HCT116 (cell line): ENCODE results near the gene TTC27. TPM values are rescaled to one million over a fixed set of nuclear protein-coding genes. Genes with fewer than 3 reads are reported as not detected.

Experiments used
- ATAC-seq: fragments of 200-7000 bp; cut with Tn5 transposase; 2 replicates; pipeline ENCODE4 v1.9.1; 2020; ENCODE audit warnings: mild to moderate bottlenecking, moderate library complexity
- BruUV-seq: library from RNA; stranded (reverse); fragments of 400-500 nt; replicated peaks from 2 replicates; lab custom pipeline; 2021; lab: Mats Ljungman, UMichigan
- CTCF ChIA-PET: fragments of 300-600 bp; sonication (Branson Sonifier 250); formaldehyde crosslinking; loops from one replicate; lab custom pipeline; 2021; ENCODE audit warnings: antibody characterized with exemption; lab: Charles Lee
- POLR2A ChIA-PET: fragments of 300-600, 350-600 bp; sonication (Branson Sonifier 250); formaldehyde crosslinking; loops from one replicate; lab custom pipeline; 2021; ENCODE audit warnings: antibody characterized with exemption; lab: Charles Lee
- RAD21 ChIA-PET, 2 experiments: fragments of 300-600 bp; sonication (Branson Sonifier 250); formaldehyde crosslinking; loops; one replicate each; lab custom pipeline; 2023; ENCODE audit warnings: low total read pairs in 2 of 2; ENCODE audit not compliant: uncharacterized antibody in 2 of 2, unreplicated experiment in 2 of 2, low non-redundant PET in 1 of 2; lab: Charles Lee
- DNase-seq: peaks from one replicate; pipeline ENCODE4 v3.0.0-alpha.2; 2010; ENCODE audit warnings: low read depth, low spot score
- H2AFZ ChIP-seq: fragments of 200-600 bp; shearing (Covaris generic), sonication (generic); 2 replicates; pipeline ENCODE4 v1.6.1; 2017; ENCODE audit warnings: low read depth, mixed run types, mixed read lengths, antibody characterized with exemption, low read length; ENCODE audit not compliant: poor library complexity, severe bottlenecking
- H3K27ac ChIP-seq: 2 replicates; pipeline ENCODE4 v1.5.1; 2012; ENCODE audit warnings: low read depth, low read length
- H3K27me3 ChIP-seq: fragments of 200-600 bp; sonication (generic); 2 replicates; pipeline ENCODE4 v1.6.1; 2016; ENCODE audit warnings: mixed run types, low read length, mixed read lengths; ENCODE audit not compliant: insufficient read depth
- H3K36me3 ChIP-seq, 2 experiments: fragments of 200-500 bp in 1 of 2; fragments of 200-600 bp in 1 of 2; sonication (Bioruptor generic) in 1 of 2; sonication (generic) in 1 of 2; 2 replicates each; pipeline versions ENCODE4 v1.5.1 to v1.6.1; 2014 to 2016; ENCODE audit warnings: low read length in 2 of 2, inconsistent platforms in 1 of 2, mixed read lengths in 1 of 2, mixed run types in 1 of 2; ENCODE audit not compliant: insufficient read depth in 2 of 2, control insufficient read depth in 1 of 2
- H3K4me1 ChIP-seq, 2 experiments: fragments of 200-600 bp in 1 of 2; sonication (generic) in 1 of 2; 2 replicates each; pipeline versions ENCODE4 v1.5.1 to v1.6.1; 2012 to 2017; ENCODE audit warnings: low read length in 2 of 2, inconsistent platforms in 1 of 2, mild to moderate bottlenecking in 1 of 2, mixed read lengths in 1 of 2, mixed run types in 1 of 2, moderate library complexity in 1 of 2; ENCODE audit not compliant: insufficient read depth in 2 of 2, control insufficient read depth in 1 of 2
- H3K4me2 ChIP-seq: fragments of 200-600 bp; sonication (generic); 2 replicates; pipeline ENCODE4 v1.6.1; 2017; ENCODE audit warnings: mixed run types, low read length, mixed read lengths
- H3K4me3 ChIP-seq, 2 experiments: fragments of 200-600 bp in 1 of 2; sonication (generic) in 1 of 2; replicated peaks in 1 of 2; 2 replicates each; pipeline ENCODE4 v1.5.1; 2011 to 2016; ENCODE audit warnings: low read length in 2 of 2, control low read depth in 1 of 2, low read depth in 1 of 2, mild to moderate bottlenecking in 1 of 2, mixed read lengths in 1 of 2, mixed run types in 1 of 2
- H3K79me2 ChIP-seq: fragments of 200-600 bp; sonication (generic); 2 replicates; pipeline ENCODE4 v1.6.1; 2017; ENCODE audit warnings: mild to moderate bottlenecking, mixed run types, low read length, moderate library complexity, mixed read lengths; ENCODE audit not compliant: insufficient read depth
- H3K9ac ChIP-seq: fragments of 200-600 bp; sonication (generic); 2 replicates; pipeline ENCODE4 v1.6.1; 2016; ENCODE audit warnings: low read length, mixed read lengths
- H3K9me2 ChIP-seq: fragments of 200-600 bp; sonication (generic), shearing (Covaris generic); 2 replicates; pipeline ENCODE4 v1.6.1; 2017; ENCODE audit warnings: mixed run types, mild to moderate bottlenecking, moderate library complexity; ENCODE audit not compliant: insufficient read depth
- H3K9me3 ChIP-seq, 2 experiments: fragments of 200-500 bp in 1 of 2; fragments of 200-600 bp in 1 of 2; sonication (Bioruptor generic) in 1 of 2; sonication (generic) in 1 of 2; 2 replicates each; pipeline ENCODE4 v1.6.1; 2014 to 2017; ENCODE audit warnings: low read length in 2 of 2, mixed read lengths in 2 of 2, inconsistent platforms in 1 of 2, low read depth in 1 of 2, mild to moderate bottlenecking in 1 of 2, mixed run types in 1 of 2, moderate library complexity in 1 of 2; ENCODE audit not compliant: control insufficient read depth in 1 of 2, insufficient read depth in 1 of 2
- H4K20me1 ChIP-seq: fragments of 200-600 bp; sonication (generic), shearing (Covaris generic); 2 replicates; pipeline ENCODE4 v1.6.1; 2017; ENCODE audit warnings: mixed run types, mild to moderate bottlenecking, moderate library complexity; ENCODE audit not compliant: insufficient read depth
- CTCF ChIP-seq, 3 experiments: fragments of 200-600 bp in 1 of 3; sonication (generic) in 1 of 3; IDR thresholded peaks in 2 of 3; conservative IDR thresholded peaks in 1 of 3; 2 replicates each; pipeline ENCODE4 v1.5.1; 2012 to 2017; ENCODE audit warnings: low read depth in 2 of 3, low read length in 2 of 3, antibody characterized with exemption in 1 of 3, borderline replicate concordance in 1 of 3, control low read depth in 1 of 3, mild to moderate bottlenecking in 1 of 3, mixed read lengths in 1 of 3, mixed run types in 1 of 3, moderate library complexity in 1 of 3; ENCODE audit not compliant: insufficient read depth in 1 of 3
- EZH2 ChIP-seq: fragments of 200-600 bp; sonication (generic); IDR thresholded peaks from 2 replicates; pipeline ENCODE4 v1.6.1; 2017; ENCODE audit warnings: antibody characterized with exemption, mixed run types
- EZH2phosphoT487 ChIP-seq: fragments of 200-600 bp; IDR thresholded peaks from 2 replicates; pipeline ENCODE4 v1.6.1; 2018; ENCODE audit warnings: antibody characterized with exemption, borderline replicate concordance
- FOSL1 ChIP-seq: IDR thresholded peaks from 2 replicates; pipeline ENCODE4 v1.6.1; 2012; ENCODE audit warnings: low read depth
- JUND ChIP-seq: IDR thresholded peaks from 2 replicates; pipeline ENCODE4 v1.6.1; 2012
- MAX ChIP-seq: IDR thresholded peaks from 2 replicates; pipeline ENCODE4 v1.6.1; 2012
- POLR2A ChIP-seq: IDR thresholded peaks from 2 replicates; pipeline ENCODE4 v1.7.0; 2011; ENCODE audit warnings: borderline replicate concordance; ENCODE audit not compliant: insufficient read depth, insufficient read length; ENCODE audit errors: extremely low read depth
- SP1 ChIP-seq: IDR thresholded peaks from 2 replicates; pipeline ENCODE4 v1.6.1; 2012; ENCODE audit warnings: low read depth
- SRF ChIP-seq: IDR thresholded peaks from 2 replicates; pipeline ENCODE4 v1.6.1; 2012; ENCODE audit warnings: low read depth
- TCF7L2 ChIP-seq: IDR thresholded peaks from 2 replicates; pipeline ENCODE4 v1.7.0; 2011; ENCODE audit warnings: borderline replicate concordance, inconsistent platforms; ENCODE audit not compliant: insufficient read depth, insufficient read length; ENCODE audit errors: extremely low read depth
- YY1 ChIP-seq: IDR thresholded peaks from 2 replicates; pipeline ENCODE4 v1.6.1; 2011; ENCODE audit warnings: low read length, low read depth, moderate library complexity, mild to moderate bottlenecking; ENCODE audit not compliant: insufficient replicate concordance; ENCODE audit errors: extremely low read depth
- ZBTB33 ChIP-seq: IDR thresholded peaks from 2 replicates; pipeline ENCODE4 v1.6.1; 2011; ENCODE audit warnings: mild to moderate bottlenecking, low read length, moderate library complexity; ENCODE audit not compliant: insufficient replicate concordance; ENCODE audit errors: extremely low read depth
- ZFX ChIP-seq: fragments of 450-650 bp; IDR thresholded peaks from 2 replicates; pipeline ENCODE4 v1.6.1; 2017
- ZNF274 ChIP-seq: fragments of 200-500 bp; sonication (Bioruptor generic); IDR thresholded peaks from 2 replicates; pipeline ENCODE4 v1.6.1; 2014; ENCODE audit warnings: mild to moderate bottlenecking, low read depth, low read length, inconsistent platforms
- intact Hi-C: fragments of 100-400 bp; cut with micrococcal nuclease; formaldehyde crosslinking; loops from 2 replicates; pipeline ENCODE4 v1.10.0; 2022
- total RNA-seq: library from RNA; stranded (reverse); gene quantifications from one replicate; pipeline ENCODE4 v1.2.1, GENCODE V29; 2021; ENCODE audit not compliant: unreplicated experiment

TTC27 gene
- total RNA-seq, 1 experiment from 2014 or later: 24.4 TPM

DNA sequence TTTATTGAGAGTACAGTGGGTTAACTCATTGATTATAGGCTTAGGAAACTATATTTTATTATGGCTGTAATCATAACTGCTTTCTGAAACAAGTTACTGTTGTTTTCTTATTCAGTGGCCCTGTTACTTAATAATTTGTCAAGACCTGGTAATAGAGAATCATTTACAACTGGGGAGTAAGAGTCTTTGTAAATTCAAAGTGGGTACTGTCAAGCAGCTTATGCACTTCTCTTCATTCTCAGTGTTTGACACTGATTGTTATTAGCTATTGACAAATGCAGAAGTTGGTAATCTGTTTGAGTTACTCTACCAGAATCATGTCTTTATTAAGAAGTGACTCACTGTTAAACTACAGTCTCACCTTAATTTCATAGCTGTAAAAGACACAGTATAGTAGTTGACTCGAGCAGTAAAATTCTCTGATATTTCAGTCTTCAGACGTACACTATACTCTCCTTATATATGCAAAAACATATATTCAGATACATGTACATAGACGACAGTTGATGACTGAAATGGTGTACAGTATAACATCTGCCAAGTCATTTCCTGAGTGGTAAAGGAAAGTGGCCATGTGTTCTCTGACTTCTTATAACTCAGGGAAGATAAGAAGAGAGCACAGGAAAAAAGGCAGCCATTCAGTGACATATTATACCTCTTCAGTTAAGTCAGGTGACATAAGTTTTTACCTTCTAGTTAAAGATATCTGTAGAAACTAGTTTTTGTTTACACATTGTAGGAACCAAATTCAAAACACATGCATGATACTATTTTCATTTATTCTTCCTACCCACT is 36.0 kb upstream of the TTC27 start (continued):
- TF ChIP-seq EZH2phosphoT487: no peak
- TF ChIP-seq JUND: no peak

DNA sequence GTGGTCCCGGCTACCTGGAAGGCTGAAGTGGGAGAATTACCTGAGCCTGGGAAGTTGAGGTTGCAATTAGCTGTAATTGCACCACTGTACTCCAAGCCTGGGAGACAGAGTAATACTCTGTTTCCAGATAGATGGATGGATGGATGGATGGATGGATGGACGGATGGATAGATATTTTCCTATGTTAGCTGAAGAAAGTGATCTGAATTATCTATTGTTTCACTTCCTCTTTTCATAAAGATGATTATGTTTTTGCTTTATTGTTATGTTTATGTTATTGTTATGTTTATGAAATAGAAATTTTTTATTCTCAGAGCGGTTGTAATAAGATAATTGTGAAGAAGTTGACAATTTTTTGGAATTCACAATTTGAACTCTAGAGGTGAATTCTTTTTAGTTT is 33.3 kb upstream of the TTC27 start:
- Histone ChIP-seq H3K27ac (no peak overlapping the region), H2AFZ (no peak overlapping the region), H3K27me3 (no peaks in the 10 kb centered on the region), H3K4me1 (no peaks in the 10 kb centered on the region), H3K9me3 (no peaks in the 10 kb centered on the region), H3K4me3 (no peak overlapping the region), H3K4me2 (no peak overlapping the region), H3K9ac (no peak overlapping the region), H3K9me2 (no peaks in the 10 kb centered on the region), H3K36me3 (peaks cover 3 to 8% of the 10 kb centered on the region in 2 experiments; a peak in 1 of 4 replicates), H4K20me1 (peaks cover 4% of the 10 kb centered on the region), H3K79me2 (no peaks in the 10 kb centered on the region)
- no TSS peak for BruUV-seq
- TF ChIP-seq CTCF (IDR thresholded peaks at IDR 0.05 in 2 of 3, conservative IDR thresholded peaks at IDR 0.05 in 1 of 3; ENCODE audit: borderline replicate concordance in 1 of 3, insufficient read depth in 1 of 3, low read depth in 2 of 3, low read length in 2 of 3) (no peak), EZH2 (no peak), ZBTB33 (no peak), ZFX (no peak), SRF (no peak), MAX (no peak), EZH2phosphoT487 (no peak), POLR2A (no peak), ZNF274 (no peak), TCF7L2 (no peak), FOSL1 (no peak), YY1 (no peak), SP1 (no peak)
- ChIA-PET RAD21 (no interaction called here), POLR2A (no interaction called here), CTCF (no interaction called here)
- DNase-seq (no peak), ATAC-seq (no peak)
- intact Hi-C loops: no loop called here
